Kidney epithelial cell (primary cell): Measurements from ENCODE around the gene GBE1. TPM values are rescaled to one million over a fixed set of nuclear protein-coding genes. Genes with fewer than 3 reads are reported as not detected.

Source experiments
- DNase-seq: peaks from one replicate; pipeline ENCODE4 v3.0.0-alpha.2; 2010; ENCODE audit warnings: low read depth
- H3K27me3 ChIP-seq: 2 replicates; pipeline ENCODE4 v1.6.0; 2011; ENCODE audit warnings: low read length; ENCODE audit not compliant: control insufficient read depth, insufficient read depth
- H3K36me3 ChIP-seq: 2 replicates; pipeline ENCODE4 v1.5.1; 2011; ENCODE audit warnings: low read length; ENCODE audit not compliant: control insufficient read depth, insufficient read depth
- H3K4me3 ChIP-seq: 2 replicates; pipeline ENCODE4 v1.5.1; 2011; ENCODE audit warnings: low read depth, mild to moderate bottlenecking, control low read depth, low read length
- total RNA-seq: library from RNA; depleted of rRNA; stranded (reverse); fragments of >200 nt; gene quantifications from 2 replicates; pipeline ENCODE4 v1.2.3, GENCODE V29; 2015
- TF ChIP-seq, protein P1 (sequence below): IDR thresholded peaks from 2 replicates; pipeline ENCODE4 v1.5.1; 2011; ENCODE audit warnings: mild to moderate bottlenecking, moderate library complexity, low read length, control low read depth, inconsistent platforms; ENCODE audit not compliant: insufficient read depth, poor library complexity, severe bottlenecking

Gene GBE1
- total RNA-seq, 1 donor from 2014 or later, result 30.8 TPM

- Histone ChIP-seq H3K27me3 (no peaks in the 10 kb centered on the region), H3K36me3 (no peaks in the 10 kb centered on the region), H3K4me3 (no peak overlapping the region)
- DNase-seq, result no peak
- TF ChIP-seq, protein P1, sequence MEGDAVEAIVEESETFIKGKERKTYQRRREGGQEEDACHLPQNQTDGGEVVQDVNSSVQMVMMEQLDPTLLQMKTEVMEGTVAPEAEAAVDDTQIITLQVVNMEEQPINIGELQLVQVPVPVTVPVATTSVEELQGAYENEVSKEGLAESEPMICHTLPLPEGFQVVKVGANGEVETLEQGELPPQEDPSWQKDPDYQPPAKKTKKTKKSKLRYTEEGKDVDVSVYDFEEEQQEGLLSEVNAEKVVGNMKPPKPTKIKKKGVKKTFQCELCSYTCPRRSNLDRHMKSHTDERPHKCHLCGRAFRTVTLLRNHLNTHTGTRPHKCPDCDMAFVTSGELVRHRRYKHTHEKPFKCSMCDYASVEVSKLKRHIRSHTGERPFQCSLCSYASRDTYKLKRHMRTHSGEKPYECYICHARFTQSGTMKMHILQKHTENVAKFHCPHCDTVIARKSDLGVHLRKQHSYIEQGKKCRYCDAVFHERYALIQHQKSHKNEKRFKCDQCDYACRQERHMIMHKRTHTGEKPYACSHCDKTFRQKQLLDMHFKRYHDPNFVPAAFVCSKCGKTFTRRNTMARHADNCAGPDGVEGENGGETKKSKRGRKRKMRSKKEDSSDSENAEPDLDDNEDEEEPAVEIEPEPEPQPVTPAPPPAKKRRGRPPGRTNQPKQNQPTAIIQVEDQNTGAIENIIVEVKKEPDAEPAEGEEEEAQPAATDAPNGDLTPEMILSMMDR, result no peak
Measured at GRCh38 chr3:81443958-81444357, 317.5 kb downstream of the GBE1 start.

GRCh38 chr3:81443457-81443782, 318.0 kb downstream of the GBE1 start:
- TF ChIP-seq, protein P1, result no peak
- no peak overlapping the region for H3K4me3 ChIP-seq
- H3K27me3 ChIP-seq, result no peaks in the 10 kb centered on the region
- no peaks in the 10 kb centered on the region for H3K36me3 ChIP-seq
- DNase-seq, result no peak

DNA sequence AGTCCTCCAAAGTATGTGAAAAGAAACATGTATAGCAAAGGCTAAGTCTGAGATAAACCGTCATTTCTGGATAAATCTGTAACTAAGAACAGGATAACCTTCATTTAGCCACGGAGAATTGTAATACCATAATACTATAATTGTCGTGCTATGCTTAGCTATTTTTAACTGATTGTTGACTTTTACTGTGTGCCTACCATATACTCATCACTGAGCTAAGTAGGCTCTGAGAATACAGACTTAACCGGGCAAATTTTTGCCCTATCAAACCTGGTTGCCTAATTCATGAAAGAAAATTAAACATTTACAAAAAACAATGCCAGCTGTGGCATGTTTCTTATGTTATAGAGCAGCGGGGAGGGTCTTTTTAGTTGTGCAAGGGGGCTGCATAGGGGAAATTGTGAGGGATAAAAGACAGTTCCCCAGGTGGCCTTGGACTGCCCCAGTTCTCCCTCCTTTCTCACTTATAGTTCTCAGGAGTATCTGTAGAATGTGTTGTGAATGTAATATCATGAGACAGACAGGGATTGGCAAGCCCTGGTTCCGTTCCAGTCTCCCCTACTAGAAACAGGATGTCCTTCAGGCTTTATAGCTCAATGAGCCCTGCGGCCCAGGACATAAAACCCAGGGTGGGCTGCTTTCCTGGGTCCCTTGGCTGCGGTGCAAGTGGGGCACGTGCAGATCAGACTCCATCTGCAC, 318.5 kb downstream of the GBE1 start:
- Histone ChIP-seq H3K4me3 (no peak overlapping the region), H3K36me3 (no peaks in the 10 kb centered on the region), H3K27me3 (no peaks in the 10 kb centered on the region)
- TF ChIP-seq, protein P1, result no peak
- DNase-seq, result no peak

GRCh38 chr3:81440661-81441060, 320.8 kb downstream of the GBE1 start:
- TF ChIP-seq, protein P1, result no peak
- H3K27me3 ChIP-seq, result no peaks in the 10 kb centered on the region
- no peak for DNase-seq
- no peak overlapping the region for H3K4me3 ChIP-seq
- no peaks in the 10 kb centered on the region for H3K36me3 ChIP-seq
